Endothelial cell (in vitro differentiated cells): Measurements from ENCODE around the gene SMG9. TPM values are rescaled to one million over a fixed set of nuclear protein-coding genes. Genes with fewer than 3 reads are reported as not detected.
A peak's percentile ranks its signal among the peaks of the same experiment; 100 is the strongest.

Experiments used
- DNase-seq: peaks from one replicate; pipeline ENCODE4 v3.0.0; 2021; ENCODE audit warnings: low spot score
- H3K27ac Mint-ChIP-seq: one replicate; pipeline ENCODE4 v1.8.0; 2021; ENCODE audit warnings: mixed read lengths, inconsistent platforms; ENCODE audit not compliant: unreplicated experiment
- H3K27me3 Mint-ChIP-seq: one replicate; pipeline ENCODE4 v1.8.0; 2021; ENCODE audit warnings: mild to moderate bottlenecking, moderate library complexity, mixed read lengths, inconsistent platforms; ENCODE audit not compliant: unreplicated experiment
- H3K36me3 Mint-ChIP-seq: one replicate; pipeline ENCODE4 v1.8.0; 2021; ENCODE audit warnings: mild to moderate bottlenecking, low read depth, mixed read lengths, inconsistent platforms; ENCODE audit not compliant: unreplicated experiment
- H3K4me1 Mint-ChIP-seq: one replicate; pipeline ENCODE4 v1.8.0; 2021; ENCODE audit warnings: mild to moderate bottlenecking, mixed read lengths, inconsistent platforms; ENCODE audit not compliant: unreplicated experiment
- H3K4me3 Mint-ChIP-seq: one replicate; pipeline ENCODE4 v1.8.0; 2021; ENCODE audit warnings: mild to moderate bottlenecking, mixed read lengths, inconsistent platforms; ENCODE audit not compliant: unreplicated experiment
- H3K9me3 Mint-ChIP-seq: one replicate; pipeline ENCODE4 v1.8.0; 2021; ENCODE audit warnings: mixed read lengths, inconsistent platforms; ENCODE audit not compliant: unreplicated experiment
- total RNA-seq: library from RNA; stranded (reverse); fragmentation: NEBNext Ultra II Directional; extraction: Animal tissue kit (Norgen Biotek cat#: 25700); gene quantifications from one replicate; pipeline ENCODE4 v1.2.1, GENCODE V29; 2021; ENCODE audit not compliant: unreplicated experiment
- TF ChIP-seq, protein P1 (sequence below): fragments of 200-600 bp; sonication (generic); IDR thresholded peaks from one replicate; pipeline ENCODE4 v1.5.0; 2021; ENCODE audit warnings: antibody characterized with exemption; ENCODE audit not compliant: unreplicated experiment

The SMG9 gene
- total RNA-seq, 1 donor from 2014 or later: 38.8 TPM

DNA sequence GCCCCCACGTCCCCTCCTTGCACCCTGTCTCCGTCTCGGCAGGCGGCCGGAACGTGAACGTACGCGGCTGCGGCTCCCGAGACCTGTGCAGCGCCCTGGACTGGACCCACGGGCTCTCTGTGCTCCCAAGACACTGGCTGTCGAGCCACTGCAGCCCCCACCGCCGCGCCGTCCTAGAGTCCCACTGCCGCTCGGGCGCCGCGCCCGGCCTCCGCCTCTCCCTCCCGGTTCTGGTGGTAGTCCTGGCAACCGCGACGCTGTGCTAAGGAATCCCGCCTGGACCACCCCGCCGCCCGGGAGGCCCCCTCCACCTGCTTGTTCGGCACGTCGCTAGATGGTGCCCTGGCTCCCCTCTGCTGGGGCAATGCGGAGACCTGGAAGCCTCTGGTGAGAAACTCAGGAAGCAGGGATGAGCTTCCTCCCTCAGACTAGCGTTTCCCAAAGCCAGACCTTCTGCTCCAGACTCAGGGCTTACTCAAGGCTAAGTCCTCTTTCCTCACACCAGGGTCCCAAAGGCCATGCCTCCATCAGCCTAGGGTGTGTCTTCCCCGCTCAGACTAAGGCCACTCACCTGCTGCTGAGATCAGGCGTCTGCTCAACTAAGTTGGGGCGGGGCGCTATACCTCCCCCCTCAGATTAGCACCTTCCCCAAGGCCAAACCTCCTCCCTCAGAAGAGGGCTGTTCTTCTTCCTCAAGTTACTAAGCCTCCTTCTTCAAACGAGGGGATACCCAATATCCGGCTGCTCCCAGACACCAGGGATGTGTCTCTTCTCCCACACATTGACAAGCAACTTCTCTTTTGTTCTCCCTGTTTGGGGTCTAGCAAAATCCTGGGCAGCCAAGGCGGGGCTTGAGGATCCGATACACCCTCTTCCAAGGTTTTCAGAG, 55.0 kb downstream of the SMG9 start:
- DNase-seq: peak; percentile 36
- peak overlapping the region; percentile 37 for H3K4me3 Mint-ChIP-seq
- no peaks in the 10 kb centered on the region for H3K9me3 Mint-ChIP-seq
- H3K27me3 Mint-ChIP-seq: peaks cover 8% of the 10 kb centered on the region
- H3K36me3 Mint-ChIP-seq: peaks cover 3% of the 10 kb centered on the region
- H3K27ac Mint-ChIP-seq: no peak overlapping the region
- peaks cover 8% of the 10 kb centered on the region for H3K4me1 Mint-ChIP-seq
- TF ChIP-seq, protein P1, sequence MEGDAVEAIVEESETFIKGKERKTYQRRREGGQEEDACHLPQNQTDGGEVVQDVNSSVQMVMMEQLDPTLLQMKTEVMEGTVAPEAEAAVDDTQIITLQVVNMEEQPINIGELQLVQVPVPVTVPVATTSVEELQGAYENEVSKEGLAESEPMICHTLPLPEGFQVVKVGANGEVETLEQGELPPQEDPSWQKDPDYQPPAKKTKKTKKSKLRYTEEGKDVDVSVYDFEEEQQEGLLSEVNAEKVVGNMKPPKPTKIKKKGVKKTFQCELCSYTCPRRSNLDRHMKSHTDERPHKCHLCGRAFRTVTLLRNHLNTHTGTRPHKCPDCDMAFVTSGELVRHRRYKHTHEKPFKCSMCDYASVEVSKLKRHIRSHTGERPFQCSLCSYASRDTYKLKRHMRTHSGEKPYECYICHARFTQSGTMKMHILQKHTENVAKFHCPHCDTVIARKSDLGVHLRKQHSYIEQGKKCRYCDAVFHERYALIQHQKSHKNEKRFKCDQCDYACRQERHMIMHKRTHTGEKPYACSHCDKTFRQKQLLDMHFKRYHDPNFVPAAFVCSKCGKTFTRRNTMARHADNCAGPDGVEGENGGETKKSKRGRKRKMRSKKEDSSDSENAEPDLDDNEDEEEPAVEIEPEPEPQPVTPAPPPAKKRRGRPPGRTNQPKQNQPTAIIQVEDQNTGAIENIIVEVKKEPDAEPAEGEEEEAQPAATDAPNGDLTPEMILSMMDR: no peak

DNA sequence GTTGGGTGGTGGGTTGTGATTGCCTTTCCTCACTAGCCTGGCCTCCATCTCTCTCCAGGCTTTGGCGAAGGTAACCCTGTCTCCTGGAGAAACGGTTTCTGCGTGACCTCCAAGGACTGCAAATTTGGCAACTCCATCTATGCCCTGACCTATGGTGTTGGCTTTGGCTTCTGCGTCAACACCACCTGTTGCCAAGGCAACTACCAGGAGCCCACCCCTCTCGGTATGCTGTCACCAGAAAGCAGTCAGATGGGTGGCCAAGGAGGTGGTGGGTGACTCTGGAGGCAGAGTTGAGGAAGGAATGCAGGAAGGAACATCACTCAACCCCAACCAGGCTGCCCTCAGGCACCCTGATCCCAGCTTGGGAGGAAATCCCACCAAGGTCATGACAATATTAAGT, 57.5 kb downstream of the SMG9 start:
- TF ChIP-seq, protein P1: no peak
- Mint-ChIP-seq H3K36me3 (peaks cover 3% of the 10 kb centered on the region), H3K9me3 (no peaks in the 10 kb centered on the region), H3K4me3 (no peak overlapping the region), H3K27me3 (peaks cover 8% of the 10 kb centered on the region), H3K27ac (no peak overlapping the region), H3K4me1 (peaks cover 4% of the 10 kb centered on the region)
- no peak for DNase-seq

DNA sequence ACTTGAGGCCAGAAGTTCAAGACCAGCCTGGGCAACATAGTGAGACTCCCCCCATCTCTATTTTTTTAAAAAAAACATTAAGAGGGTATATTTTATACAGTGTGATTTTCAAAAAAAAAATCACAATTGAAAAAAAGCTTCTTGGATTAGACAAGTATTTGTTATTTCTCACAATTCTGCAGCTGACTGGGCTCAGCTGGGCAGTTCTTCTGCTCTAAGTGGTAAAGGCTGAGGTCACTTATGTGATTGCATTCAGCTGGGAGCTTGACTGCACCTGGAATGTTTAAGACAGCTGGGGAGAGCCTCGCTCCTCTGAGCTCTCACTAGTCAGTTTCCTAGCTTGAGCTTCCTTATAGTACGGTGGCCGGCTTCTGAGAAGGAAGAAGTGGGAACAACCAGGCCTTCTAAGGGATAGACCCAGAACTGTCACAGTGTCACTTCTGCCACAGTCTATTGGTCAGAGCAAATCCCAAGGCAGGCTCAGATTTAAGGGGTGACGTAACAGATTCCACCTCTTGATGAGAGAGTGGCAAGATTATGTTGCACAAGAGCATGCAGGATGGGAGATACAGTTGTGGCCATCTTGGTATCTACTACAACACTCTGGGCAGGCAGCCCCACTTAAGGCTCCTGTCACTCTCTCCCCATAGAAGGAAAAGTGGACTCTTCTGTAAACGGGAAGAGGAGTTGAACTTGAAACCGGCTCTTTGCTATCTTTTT, 58.6 kb downstream of the SMG9 start:
- no peak overlapping the region for H3K27ac Mint-ChIP-seq
- TF ChIP-seq, protein P1: no peak

DNA sequence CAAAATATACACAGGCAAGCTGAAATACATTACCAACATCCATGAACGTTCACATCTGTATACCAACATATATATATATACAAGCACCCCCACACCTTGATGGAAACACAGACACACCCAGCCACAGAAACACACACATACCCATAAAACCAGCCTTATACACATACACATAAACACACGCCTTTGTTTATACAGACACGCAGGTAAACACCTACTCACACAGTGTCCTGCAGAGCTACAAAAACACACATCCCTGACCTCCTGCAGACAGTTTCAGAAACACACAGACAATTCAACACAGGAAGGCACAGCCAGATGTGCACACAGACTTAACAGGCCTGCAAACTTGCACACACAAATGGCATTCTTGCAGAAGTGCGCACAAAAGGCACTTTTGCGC, 60.2 kb downstream of the SMG9 start:
- no peaks in the 10 kb centered on the region for H3K4me1 Mint-ChIP-seq
- no peak overlapping the region for H3K27ac Mint-ChIP-seq
- H3K9me3 Mint-ChIP-seq: peaks cover 7% of the 10 kb centered on the region
- TF ChIP-seq, protein P1: no peak
- peaks cover 3% of the 10 kb centered on the region for H3K36me3 Mint-ChIP-seq
- no peak for DNase-seq
- H3K4me3 Mint-ChIP-seq: no peak overlapping the region
- peaks cover 2% of the 10 kb centered on the region for H3K27me3 Mint-ChIP-seq

More for the DNA sequence above, 58.6 kb downstream of the SMG9 start:
- no peak for DNase-seq
- Mint-ChIP-seq H3K4me3 (no peak overlapping the region), H3K9me3 (peaks cover 7% of the 10 kb centered on the region), H3K36me3 (peaks cover 3% of the 10 kb centered on the region), H3K4me1 (peaks cover 4% of the 10 kb centered on the region), H3K27me3 (peaks cover 8% of the 10 kb centered on the region)

DNA sequence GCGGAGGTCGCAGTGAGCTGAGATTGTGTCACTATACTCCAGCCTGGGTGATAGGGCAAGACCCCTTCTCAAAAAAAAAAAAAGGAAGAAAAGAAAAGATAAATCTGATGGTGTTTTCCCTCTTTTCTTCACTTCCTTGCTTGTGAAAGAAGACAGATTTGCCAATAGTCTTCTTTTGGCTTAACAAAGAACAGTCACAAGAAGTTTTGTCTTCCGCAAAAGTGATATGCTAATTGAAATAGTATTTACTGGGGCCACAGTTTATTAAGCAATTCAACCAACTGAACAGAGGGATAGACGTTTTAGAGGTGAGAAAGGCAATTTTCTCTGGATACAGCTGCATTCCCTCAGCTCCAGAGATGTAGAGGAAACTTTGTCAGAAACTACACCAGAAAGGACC, 61.9 kb downstream of the SMG9 start:
- Mint-ChIP-seq H3K27me3 (peaks cover 2% of the 10 kb centered on the region), H3K27ac (no peak overlapping the region)
- TF ChIP-seq, protein P1: no peak

More for the DNA sequence above, 61.9 kb downstream of the SMG9 start:
- no peak for DNase-seq
- Mint-ChIP-seq H3K4me1 (no peaks in the 10 kb centered on the region), H3K36me3 (no peaks in the 10 kb centered on the region), H3K4me3 (no peak overlapping the region), H3K9me3 (peaks cover 7% of the 10 kb centered on the region)
